ENCODE measurements around the gene GJA3. TPM values are rescaled to one million over a fixed set of nuclear protein-coding genes. Genes with fewer than 3 reads are reported as not detected.

GJA3 gene
- total and polyA plus RNA-seq, 2 donors (not counting 1 experiment from before 2014, with no cell fraction given): 0.33 to 0.44 TPM

GRCh38 chr13:20106742-20107141 lies 54.1 kb downstream of the GJA3 start:
- TF ChIP-seq CTCF (conservative IDR thresholded peaks at IDR 0.05 in 1 of 2, IDR thresholded peaks at IDR 0.05 in 1 of 2; ENCODE audit: low read depth in 1 of 2, low read length in 2 of 2): no peak
- TF ChIP-seq EZH2 (IDR thresholded peaks at IDR 0.05; ENCODE audit: low read length, missing control alignments): no peak
- H3K79me2 ChIP-seq (ENCODE audit: control insufficient read depth, insufficient read depth, low read length): no peaks in the 10 kb centered on the region
- no peaks in the 10 kb centered on the region for H4K20me1 ChIP-seq (ENCODE audit: control insufficient read depth, extremely low read depth, insufficient read depth, low read length)
- no peaks in the 10 kb centered on the region for H3K9me3 ChIP-seq (ENCODE audit: control insufficient read depth, insufficient read depth, low read depth, low read length)
- H3K27ac ChIP-seq (ENCODE audit: insufficient read depth, low read length): no peak overlapping the region
- DNase-seq (ENCODE audit: low read depth in 2 of 2): no peak
- no peak overlapping the region for H3K4me3 ChIP-seq (replicated peaks in 1 of 4; ENCODE audit: control extremely low read depth in 1 of 4, insufficient read depth in 1 of 4, low read depth in 3 of 4, low read length in 4 of 4)
- H3K27me3 ChIP-seq (ENCODE audit: control insufficient read depth, insufficient read depth, low read length): peaks cover 30% of the 10 kb centered on the region
- H3K4me2 ChIP-seq (ENCODE audit: extremely low read depth, insufficient read depth, low read length): no peak overlapping the region
- no peak overlapping the region for H3K9ac ChIP-seq (ENCODE audit: insufficient read depth, low read length)
- H2AFZ ChIP-seq (ENCODE audit: low read length): no peak overlapping the region
- no peaks in the 10 kb centered on the region for H3K4me1 ChIP-seq (ENCODE audit: control insufficient read depth, extremely low read depth, insufficient read depth, low read length)
- no peaks in the 10 kb centered on the region for H3K36me3 ChIP-seq (ENCODE audit: control insufficient read depth, insufficient read depth, low read length)

- Histone ChIP-seq H3K9ac (ENCODE audit: insufficient read depth, low read length) (no peak overlapping the region), H3K4me2 (ENCODE audit: extremely low read depth, insufficient read depth, low read length) (no peak overlapping the region), H2AFZ (ENCODE audit: low read length) (no peak overlapping the region), H3K4me3 (replicated peaks in 1 of 4; ENCODE audit: control extremely low read depth in 1 of 4, insufficient read depth in 1 of 4, low read depth in 3 of 4, low read length in 4 of 4) (no peak overlapping the region), H3K27me3 (ENCODE audit: control insufficient read depth, insufficient read depth, low read length) (peaks cover 34% of the 10 kb centered on the region), H3K4me1 (ENCODE audit: control insufficient read depth, extremely low read depth, insufficient read depth, low read length) (no peaks in the 10 kb centered on the region), H4K20me1 (ENCODE audit: control insufficient read depth, extremely low read depth, insufficient read depth, low read length) (no peaks in the 10 kb centered on the region), H3K79me2 (ENCODE audit: control insufficient read depth, insufficient read depth, low read length) (no peaks in the 10 kb centered on the region), H3K27ac (ENCODE audit: insufficient read depth, low read length) (no peak overlapping the region), H3K36me3 (ENCODE audit: control insufficient read depth, insufficient read depth, low read length) (no peaks in the 10 kb centered on the region), H3K9me3 (ENCODE audit: control insufficient read depth, insufficient read depth, low read depth, low read length) (no peaks in the 10 kb centered on the region)
- DNase-seq (ENCODE audit: low read depth in 2 of 2): no peak
- TF ChIP-seq CTCF (conservative IDR thresholded peaks at IDR 0.05 in 1 of 2, IDR thresholded peaks at IDR 0.05 in 1 of 2; ENCODE audit: low read depth in 1 of 2, low read length in 2 of 2) (no peak), EZH2 (IDR thresholded peaks at IDR 0.05; ENCODE audit: low read length, missing control alignments) (no peak)
These were observed 55.6 kb downstream of the GJA3 start for GRCh38 chr13:20105161-20105689.

- Histone ChIP-seq H3K4me1 (ENCODE audit: control insufficient read depth, extremely low read depth, insufficient read depth, low read length) (no peaks in the 10 kb centered on the region), H3K9ac (ENCODE audit: insufficient read depth, low read length) (no peak overlapping the region), H3K4me2 (ENCODE audit: extremely low read depth, insufficient read depth, low read length) (no peak overlapping the region), H3K79me2 (ENCODE audit: control insufficient read depth, insufficient read depth, low read length) (no peaks in the 10 kb centered on the region), H3K27ac (ENCODE audit: insufficient read depth, low read length) (no peak overlapping the region), H3K27me3 (ENCODE audit: control insufficient read depth, insufficient read depth, low read length) (peaks cover 38% of the 10 kb centered on the region), H3K36me3 (ENCODE audit: control insufficient read depth, insufficient read depth, low read length) (no peaks in the 10 kb centered on the region), H3K9me3 (ENCODE audit: control insufficient read depth, insufficient read depth, low read depth, low read length) (no peaks in the 10 kb centered on the region), H2AFZ (ENCODE audit: low read length) (no peak overlapping the region), H3K4me3 (replicated peaks in 1 of 4; ENCODE audit: control extremely low read depth in 1 of 4, insufficient read depth in 1 of 4, low read depth in 3 of 4, low read length in 4 of 4) (no peak overlapping the region), H4K20me1 (ENCODE audit: control insufficient read depth, extremely low read depth, insufficient read depth, low read length) (no peaks in the 10 kb centered on the region)
- TF ChIP-seq EZH2 (IDR thresholded peaks at IDR 0.05; ENCODE audit: low read length, missing control alignments) (no peak), CTCF (conservative IDR thresholded peaks at IDR 0.05 in 1 of 2, IDR thresholded peaks at IDR 0.05 in 1 of 2; ENCODE audit: low read depth in 1 of 2, low read length in 2 of 2) (no peak)
- DNase-seq (ENCODE audit: low read depth in 2 of 2): no peak
These were observed 58.2 kb downstream of the GJA3 start for GRCh38 chr13:20102525-20103180.
